Sigmoid colon (tissue), 4 donors: ENCODE data around the gene OAS3.

ENCODE experiments used
- EP300 ChIP-seq, 4 donors: sonication (generic); formaldehyde crosslinking; IDR thresholded peaks; one replicate each; pipeline ENCODE4 v1.6.1; 2017; ENCODE audit warnings: antibody characterized with exemption in 4 of 4
- POLR2A ChIP-seq, 2 donors: fragments of 450-650 bp; IDR thresholded peaks; one replicate each; pipeline ENCODE4 v1.6.1; 2016; ENCODE audit warnings: antibody characterized with exemption in 2 of 2, mild to moderate bottlenecking in 2 of 2, moderate library complexity in 2 of 2
- POLR2AphosphoS5 ChIP-seq, 4 donors: sonication (generic); formaldehyde crosslinking; IDR thresholded peaks; one replicate each; pipeline ENCODE4 v1.6.1; 2017; ENCODE audit warnings: antibody characterized with exemption in 4 of 4
- TF ChIP-seq, protein P1 (sequence below), 4 experiments: fragments of 450-650 bp in 3 of 4; fragments of 200-600 bp in 1 of 4; IDR thresholded peaks; one replicate each; pipeline ENCODE4 v1.5.1; 2016 to 2019; ENCODE audit warnings: antibody characterized with exemption in 4 of 4, mild to moderate bottlenecking in 3 of 4, moderate library complexity in 2 of 4

- TF ChIP-seq EP300 (IDR thresholded peaks at IDR 0.05): no peak
- TF ChIP-seq, protein P1, sequence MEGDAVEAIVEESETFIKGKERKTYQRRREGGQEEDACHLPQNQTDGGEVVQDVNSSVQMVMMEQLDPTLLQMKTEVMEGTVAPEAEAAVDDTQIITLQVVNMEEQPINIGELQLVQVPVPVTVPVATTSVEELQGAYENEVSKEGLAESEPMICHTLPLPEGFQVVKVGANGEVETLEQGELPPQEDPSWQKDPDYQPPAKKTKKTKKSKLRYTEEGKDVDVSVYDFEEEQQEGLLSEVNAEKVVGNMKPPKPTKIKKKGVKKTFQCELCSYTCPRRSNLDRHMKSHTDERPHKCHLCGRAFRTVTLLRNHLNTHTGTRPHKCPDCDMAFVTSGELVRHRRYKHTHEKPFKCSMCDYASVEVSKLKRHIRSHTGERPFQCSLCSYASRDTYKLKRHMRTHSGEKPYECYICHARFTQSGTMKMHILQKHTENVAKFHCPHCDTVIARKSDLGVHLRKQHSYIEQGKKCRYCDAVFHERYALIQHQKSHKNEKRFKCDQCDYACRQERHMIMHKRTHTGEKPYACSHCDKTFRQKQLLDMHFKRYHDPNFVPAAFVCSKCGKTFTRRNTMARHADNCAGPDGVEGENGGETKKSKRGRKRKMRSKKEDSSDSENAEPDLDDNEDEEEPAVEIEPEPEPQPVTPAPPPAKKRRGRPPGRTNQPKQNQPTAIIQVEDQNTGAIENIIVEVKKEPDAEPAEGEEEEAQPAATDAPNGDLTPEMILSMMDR (IDR thresholded peaks at IDR 0.05): no peak
- no peak for TF ChIP-seq POLR2A (IDR thresholded peaks at IDR 0.05)
- no peak for TF ChIP-seq POLR2AphosphoS5 (IDR thresholded peaks at IDR 0.05)
Measured at GRCh38 chr12:113019025-113019424, 80.8 kb downstream of the OAS3 start.
